Left colon (tissue), 2 donors: Measurements from ENCODE around the gene C3AR1. TPM values are rescaled to one million over a fixed set of nuclear protein-coding genes. Genes with fewer than 3 reads are reported as not detected.
"Not testable (repeated sequence)": the region's sequence is repeated elsewhere in the genome, so short reads cannot be mapped to it uniquely, and the experiment has no call there.

Experiments used
- ATAC-seq: fragments of 200-7000 bp; cut with Tn5 transposase; one replicate; pipeline ENCODE4 v1.9.1; 2020; ENCODE audit warnings: mild to moderate bottlenecking, moderate library complexity
- DNase-seq, 2 donors: peaks; one replicate each; pipeline ENCODE4 v3.0.0-alpha.2; 2020
- intact Hi-C, 2 donors: fragments of 100-400 bp; cut with DNase I in 1 of 2; cut with micrococcal nuclease in 1 of 2; formaldehyde crosslinking; loops; one replicate each; pipeline versions ENCODE4 v1.11.2 to v1.14.0; 2022; cut with DNase I, micrococcal nuclease
- total RNA-seq, 2 donors: library from RNA; stranded (reverse); fragmentation: NEBNext Ultra II Directional; extraction: Animal tissue kit (Norgen Biotek cat#: 25700); gene quantifications; one replicate each; pipeline ENCODE4 v1.2.1, GENCODE V29; 2021
- donor health status: DM: no; HTN: no; CAD: no.
- donor health status: DM: yes; HTN: yes; CAD: no.

The C3AR1 gene
- total RNA-seq, 2 donors from 2014 or later, result 2.1 to 7.4 TPM

- intact Hi-C loops, result loop anchor here in 1 of 2 donors (10.0 kb wide), 1 partner anchor 211 kb away; no protein-coding TSS in a partner anchor
- ATAC-seq (peak; percentile 37), DNase-seq (peak; percentile 64 to 68)
Measured at GRCh38 chr12:8033153-8034044, 32.8 kb downstream of the C3AR1 start.

GRCh38 chr12:8032242-8033152, 33.7 kb downstream of the C3AR1 start, which contains the start of gene FOXJ2:
Gene FOXJ2, plus strand, starts transcription at chr12:8032716. Its CDS starts 7,117 bp downstream, at chr12:8039833.
- peak; percentile 95 for ATAC-seq
- intact Hi-C loops, result loop anchor here in 1 of 2 donors (10.0 kb wide), 1 partner anchor 212 kb away; no protein-coding TSS in a partner anchor
- DNase-seq, result peak; percentile 72 to 87

- intact Hi-C loops, result loop anchor here in 1 of 2 donors (10.0 kb wide), 1 partner anchor 213 kb away; no protein-coding TSS in a partner anchor
- no peak for DNase-seq
- no peak for ATAC-seq
Measured at GRCh38 chr12:8031872-8032241, 34.3 kb downstream of the C3AR1 start.

GRCh38 chr12:8031017-8031416, 35.1 kb downstream of the C3AR1 start:
- not testable (repeated sequence) for DNase-seq, ATAC-seq
- intact Hi-C loops, result loop anchor here in 1 of 2 donors (10.0 kb wide), 1 partner anchor 214 kb away; no protein-coding TSS in a partner anchor

GRCh38 chr12:8030189-8030588, 36.0 kb downstream of the C3AR1 start:
- ATAC-seq, result no peak
- DNase-seq, result no peak
- intact Hi-C loops, result loop anchor here in 1 of 2 donors (10.0 kb wide), 1 partner anchor 215 kb away; no protein-coding TSS in a partner anchor

GRCh38 chr12:8028267-8028666, 37.9 kb downstream of the C3AR1 start:
- DNase-seq (no peak), ATAC-seq (no peak)
- intact Hi-C loops, result no loop called here

- intact Hi-C loops, result no loop called here
- no peak for ATAC-seq
- no peak for DNase-seq
Measured at GRCh38 chr12:8027856-8028255, 38.3 kb downstream of the C3AR1 start.

- ATAC-seq (peak; percentile 96), DNase-seq (peak; percentile 95 to 98)
- intact Hi-C loops, result no loop called here
Measured at GRCh38 chr12:8026291-8026900, 39.8 kb downstream of the C3AR1 start.

GRCh38 chr12:8018666-8019581, 47.2 kb downstream of the C3AR1 start:
- no peak for ATAC-seq
- DNase-seq, result no peak
- intact Hi-C loops, result no loop called here

GRCh38 chr12:8018213-8018612, 47.9 kb downstream of the C3AR1 start:
- intact Hi-C loops, ATAC-seq, DNase-seq: not testable (repeated sequence)

GRCh38 chr12:8014836-8015235, 51.3 kb downstream of the C3AR1 start:
- no peak for DNase-seq
- ATAC-seq, result no peak
- intact Hi-C loops, result no loop called here

GRCh38 chr12:8012651-8013309, 53.4 kb downstream of the C3AR1 start:
- intact Hi-C loops, result no loop called here
- no peak for ATAC-seq
- no peak for DNase-seq

GRCh38 chr12:8011331-8011730, 54.8 kb downstream of the C3AR1 start:
- DNase-seq (no peak), ATAC-seq (no peak)
- intact Hi-C loops, result no loop called here
